Activated naive CD4-positive, alpha-beta T cell treated with anti-CD3 and anti-CD28 coated beads, Interleukin-2, amount 10 ng/mL, durations not matched to agents 7 days and 5 days (primary cell): ENCODE results near the gene LPGAT1.

Source experiments
- CTCF ChIA-PET: fragments of 350-600 bp; sonication (Branson Sonifier 250); formaldehyde crosslinking; loops from one replicate; lab custom pipeline; 2021; ENCODE audit warnings: antibody characterized with exemption; lab: Charles Lee
- DNase-seq: peaks from one replicate; pipeline ENCODE4 v3.0.0-alpha.2; 2020
- H3K27ac Mint-ChIP-seq: one replicate; pipeline ENCODE4 v1.8.0; 2021; ENCODE audit warnings: mild to moderate bottlenecking, moderate library complexity, mixed read lengths
- H3K27me3 Mint-ChIP-seq: one replicate; pipeline ENCODE4 v1.8.0; 2021; ENCODE audit warnings: mild to moderate bottlenecking, mixed read lengths
- H3K36me3 Mint-ChIP-seq: one replicate; pipeline ENCODE4 v1.8.0; 2021; ENCODE audit warnings: mixed read lengths
- H3K4me1 Mint-ChIP-seq: one replicate; pipeline ENCODE4 v1.8.0; 2021; ENCODE audit warnings: mixed read lengths
- H3K4me3 Mint-ChIP-seq: one replicate; pipeline ENCODE4 v1.8.0; 2021; ENCODE audit warnings: mild to moderate bottlenecking, moderate library complexity, mixed read lengths
- H3K9me3 Mint-ChIP-seq: one replicate; pipeline ENCODE4 v1.8.0; 2021; ENCODE audit warnings: mixed read lengths

Gene LPGAT1

DNA sequence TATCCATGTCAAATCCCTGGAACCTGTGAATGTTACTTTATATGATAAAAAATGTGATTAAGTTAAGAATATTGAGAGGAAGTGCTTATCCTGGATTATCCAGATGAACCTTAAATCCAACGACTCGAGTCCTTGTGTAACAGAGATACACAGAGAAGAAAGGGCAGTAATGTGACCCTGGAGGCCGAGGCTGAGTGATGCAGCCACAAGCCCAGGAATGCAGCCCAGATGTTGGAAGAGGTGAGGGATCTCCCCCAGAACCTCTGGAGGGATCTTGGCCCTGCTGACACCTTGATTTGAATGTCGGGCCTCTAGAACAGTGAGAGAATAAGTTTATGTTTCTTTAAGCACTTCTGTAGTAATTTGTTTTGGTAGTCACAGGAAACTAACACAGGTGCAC lies 18.0 kb downstream of the LPGAT1 start:
- Mint-ChIP-seq H3K36me3 (peaks cover 46% of the 10 kb centered on the region), H3K27me3 (no peaks in the 10 kb centered on the region), H3K4me3 (no peak overlapping the region), H3K4me1 (peaks cover 6% of the 10 kb centered on the region), H3K9me3 (no peaks in the 10 kb centered on the region), H3K27ac (no peak overlapping the region)
- CTCF ChIA-PET = no interaction called here
- no peak for DNase-seq

GRCh38 chr1:211811848-211812247 lies 18.7 kb downstream of the LPGAT1 start:
- CTCF ChIA-PET = no interaction called here
- H3K27ac Mint-ChIP-seq = no peak overlapping the region

DNA sequence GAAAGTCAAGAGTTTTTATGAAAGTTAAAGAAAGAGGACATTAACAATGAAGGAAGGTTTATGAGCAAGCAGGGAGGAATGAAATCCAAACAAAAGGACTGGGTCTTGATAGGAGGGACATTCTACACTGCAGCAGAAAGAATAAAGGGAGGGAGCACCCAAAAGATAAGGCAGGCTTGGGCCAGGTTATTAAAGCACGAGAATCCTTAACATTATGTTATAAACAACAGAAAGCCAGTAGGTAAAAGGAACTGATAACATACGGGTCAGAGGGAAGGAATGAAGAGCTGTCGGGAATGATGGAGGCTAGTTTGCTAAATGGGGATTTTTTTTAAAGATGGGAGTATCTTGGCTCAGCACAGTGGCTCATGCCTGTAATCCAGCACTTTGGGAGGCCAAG lies 19.4 kb downstream of the LPGAT1 start:
- no peak overlapping the region for H3K27ac Mint-ChIP-seq
- H3K36me3 Mint-ChIP-seq = peaks cover 59% of the 10 kb centered on the region
- no peaks in the 10 kb centered on the region for H3K9me3 Mint-ChIP-seq
- no peaks in the 10 kb centered on the region for H3K27me3 Mint-ChIP-seq
- H3K4me1 Mint-ChIP-seq = peaks cover 6% of the 10 kb centered on the region
- no peak overlapping the region for H3K4me3 Mint-ChIP-seq
- CTCF ChIA-PET = no interaction called here
- no peak for DNase-seq

More at GRCh38 chr1:211811848-211812247, 18.7 kb downstream of the LPGAT1 start:
- H3K4me3 Mint-ChIP-seq = no peak overlapping the region
- peaks cover 6% of the 10 kb centered on the region for H3K4me1 Mint-ChIP-seq
- H3K36me3 Mint-ChIP-seq = peaks cover 53% of the 10 kb centered on the region
- H3K9me3 Mint-ChIP-seq = no peaks in the 10 kb centered on the region
- DNase-seq = no peak
- H3K27me3 Mint-ChIP-seq = no peaks in the 10 kb centered on the region

GRCh38 chr1:211808475-211808874 lies 22.1 kb downstream of the LPGAT1 start:
- Mint-ChIP-seq H3K36me3 (peaks cover 73% of the 10 kb centered on the region), H3K4me3 (no peak overlapping the region), H3K27ac (no peak overlapping the region), H3K27me3 (no peaks in the 10 kb centered on the region), H3K9me3 (no peaks in the 10 kb centered on the region), H3K4me1 (peaks cover 4% of the 10 kb centered on the region)
- CTCF ChIA-PET = interaction anchor here (0.6 kb wide), 1 partner anchor 86 kb away, joined by 3 read pairs; no protein-coding TSS in a partner anchor
- DNase-seq = no peak

GRCh38 chr1:211804915-211805314 lies 25.6 kb downstream of the LPGAT1 start:
- no peak overlapping the region for H3K27ac Mint-ChIP-seq
- H3K4me1 Mint-ChIP-seq = no peaks in the 10 kb centered on the region
- no peak overlapping the region for H3K4me3 Mint-ChIP-seq
- no peak for DNase-seq
- peaks cover 73% of the 10 kb centered on the region for H3K36me3 Mint-ChIP-seq
- H3K9me3 Mint-ChIP-seq = peaks cover 14% of the 10 kb centered on the region
- H3K27me3 Mint-ChIP-seq = no peaks in the 10 kb centered on the region
- CTCF ChIA-PET = no interaction called here

DNA sequence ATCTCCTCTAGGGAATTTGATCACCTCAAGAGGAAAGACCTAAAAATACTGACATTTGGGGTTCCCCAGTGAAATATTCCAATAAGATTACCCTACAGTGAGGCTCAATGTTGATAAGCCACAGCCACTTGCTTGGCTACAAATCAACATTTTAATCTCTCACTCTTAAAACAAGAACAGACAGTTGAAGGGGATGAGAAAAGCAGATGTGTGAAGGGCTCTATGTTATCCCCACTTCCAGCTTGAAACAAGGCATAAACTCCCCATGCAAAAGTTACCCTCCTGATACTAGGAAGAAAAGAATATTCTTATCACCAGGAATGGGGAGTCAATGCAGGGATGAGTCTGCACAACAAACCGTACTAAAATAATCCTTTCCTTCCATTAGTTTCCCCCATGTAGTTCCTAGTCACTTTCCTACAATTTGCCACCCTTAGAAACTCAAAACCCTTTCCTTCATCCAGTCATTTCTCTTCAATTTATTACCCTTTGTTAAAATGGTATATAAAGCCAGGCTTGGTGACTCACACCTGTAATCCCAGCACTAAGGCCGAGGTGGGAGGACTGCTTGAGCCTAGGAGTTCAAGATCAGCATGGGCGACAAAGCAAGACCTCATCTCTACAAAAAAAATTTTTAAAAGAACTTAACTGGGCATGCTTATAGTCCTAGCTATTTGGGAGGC lies 29.5 kb downstream of the LPGAT1 start:
- Mint-ChIP-seq H3K27ac (no peak overlapping the region), H3K36me3 (peaks cover 52% of the 10 kb centered on the region), H3K4me1 (no peaks in the 10 kb centered on the region), H3K4me3 (no peak overlapping the region), H3K27me3 (no peaks in the 10 kb centered on the region), H3K9me3 (peaks cover 14% of the 10 kb centered on the region)
- no peak for DNase-seq
- CTCF ChIA-PET = no interaction called here

GRCh38 chr1:211797994-211798393 lies 32.6 kb downstream of the LPGAT1 start:
- H3K36me3 Mint-ChIP-seq = peaks cover 42% of the 10 kb centered on the region
- no peak for DNase-seq
- CTCF ChIA-PET = interaction anchor here (0.8 kb wide), 1 partner anchor 117 kb away, joined by 4 read pairs; no protein-coding TSS in a partner anchor

GRCh38 chr1:211791979-211792378 lies 38.6 kb downstream of the LPGAT1 start:
- CTCF ChIA-PET = no interaction called here
- no peaks in the 10 kb centered on the region for H3K9me3 Mint-ChIP-seq
- H3K4me1 Mint-ChIP-seq = no peaks in the 10 kb centered on the region
- H3K36me3 Mint-ChIP-seq = peaks cover 32% of the 10 kb centered on the region
- H3K4me3 Mint-ChIP-seq = no peak overlapping the region
- no peaks in the 10 kb centered on the region for H3K27me3 Mint-ChIP-seq
- no peak for DNase-seq
- H3K27ac Mint-ChIP-seq = no peak overlapping the region

More at GRCh38 chr1:211797994-211798393, 32.6 kb downstream of the LPGAT1 start:
- H3K9me3 Mint-ChIP-seq = peaks cover 11% of the 10 kb centered on the region
- no peak overlapping the region for H3K27ac Mint-ChIP-seq
- H3K27me3 Mint-ChIP-seq = no peaks in the 10 kb centered on the region
- H3K4me3 Mint-ChIP-seq = no peak overlapping the region
- no peaks in the 10 kb centered on the region for H3K4me1 Mint-ChIP-seq

DNA sequence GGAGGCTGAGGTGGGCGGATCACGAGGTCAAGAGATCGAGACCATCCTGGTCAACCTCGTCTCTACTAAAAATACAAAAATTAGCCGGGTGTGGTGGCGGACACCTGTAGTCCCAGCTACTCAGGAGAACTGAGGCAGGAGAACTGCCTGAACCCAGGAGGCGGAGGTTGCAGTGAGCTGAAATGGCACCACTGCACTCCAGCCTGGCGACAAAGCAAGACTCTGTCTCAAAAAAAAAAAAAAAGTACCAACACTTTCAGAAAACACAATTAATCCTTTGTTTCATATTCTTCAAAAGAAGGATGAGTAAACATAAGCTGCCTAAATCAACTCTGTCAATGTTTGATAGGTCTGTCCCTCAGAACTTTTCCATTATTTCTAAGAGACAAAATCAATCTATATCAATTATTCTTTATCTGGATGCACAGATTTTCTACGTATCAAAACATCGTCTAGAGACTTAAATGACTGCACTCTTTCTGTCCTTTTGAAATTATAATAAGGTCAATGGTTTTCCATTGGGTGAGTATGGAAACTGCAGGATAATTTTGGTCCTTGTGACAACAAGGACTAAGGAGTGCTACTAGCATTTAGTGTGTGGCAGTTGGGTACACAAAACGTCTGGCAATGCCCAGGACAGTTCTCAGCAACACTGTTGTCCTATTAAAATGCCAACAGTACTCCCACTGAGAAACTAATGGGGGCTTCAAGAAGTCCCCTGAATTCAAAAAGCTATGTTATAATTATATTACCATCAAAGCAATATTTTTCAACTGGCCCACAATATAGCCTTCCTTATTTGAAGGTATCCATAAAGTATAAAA lies 40.7 kb downstream of the LPGAT1 start:
- Mint-ChIP-seq H3K4me3 (no peak overlapping the region), H3K27me3 (no peaks in the 10 kb centered on the region), H3K27ac (no peak overlapping the region), H3K4me1 (no peaks in the 10 kb centered on the region), H3K36me3 (peaks cover 26% of the 10 kb centered on the region), H3K9me3 (no peaks in the 10 kb centered on the region)
- no peak for DNase-seq
- CTCF ChIA-PET = no interaction called here

GRCh38 chr1:211788626-211789025 lies 41.9 kb downstream of the LPGAT1 start:
- H3K4me1 Mint-ChIP-seq = peaks cover 4% of the 10 kb centered on the region
- DNase-seq = no peak
- CTCF ChIA-PET = no interaction called here
- H3K4me3 Mint-ChIP-seq = no peak overlapping the region
- no peaks in the 10 kb centered on the region for H3K27me3 Mint-ChIP-seq
- no peak overlapping the region for H3K27ac Mint-ChIP-seq
- peaks cover 26% of the 10 kb centered on the region for H3K36me3 Mint-ChIP-seq
- no peaks in the 10 kb centered on the region for H3K9me3 Mint-ChIP-seq

GRCh38 chr1:211783897-211784296 lies 46.7 kb downstream of the LPGAT1 start:
- Mint-ChIP-seq H3K36me3 (peaks cover 21% of the 10 kb centered on the region), H3K27me3 (no peaks in the 10 kb centered on the region), H3K27ac (no peak overlapping the region), H3K4me3 (no peak overlapping the region), H3K4me1 (peaks cover 4% of the 10 kb centered on the region), H3K9me3 (no peaks in the 10 kb centered on the region)
- CTCF ChIA-PET = interaction anchor here (0.7 to 1.3 kb wide), 2 partner anchors 86 to 615 kb away, joined by 3 read pairs; no protein-coding TSS in a partner anchor
- no peak for DNase-seq

DNA sequence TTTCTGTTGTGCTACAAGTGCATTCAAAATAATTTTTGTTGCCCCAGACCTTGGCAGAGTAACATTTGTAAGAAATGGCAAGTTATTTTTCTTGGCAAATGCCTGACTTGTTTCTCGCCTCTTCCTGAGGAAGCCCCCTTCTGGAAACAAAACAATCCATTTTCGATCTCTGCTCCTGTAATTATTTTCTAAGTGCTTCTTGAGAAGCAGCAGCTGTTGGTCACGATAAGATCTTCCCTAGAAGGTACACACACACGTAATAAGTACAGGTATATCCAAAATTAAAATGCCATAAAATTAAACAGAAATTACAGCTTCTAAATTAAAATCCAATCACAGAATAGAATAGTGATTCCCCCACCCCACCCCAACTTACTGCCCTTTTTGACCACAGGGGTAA lies 47.3 kb downstream of the LPGAT1 start:
- H3K4me1 Mint-ChIP-seq = peaks cover 4% of the 10 kb centered on the region
- no peaks in the 10 kb centered on the region for H3K9me3 Mint-ChIP-seq
- H3K27me3 Mint-ChIP-seq = no peaks in the 10 kb centered on the region
- H3K27ac Mint-ChIP-seq = no peak overlapping the region
- CTCF ChIA-PET = interaction anchor here (1.3 kb wide), 1 partner anchor 85 kb away, joined by 3 read pairs; no protein-coding TSS in a partner anchor
- H3K4me3 Mint-ChIP-seq = no peak overlapping the region
- H3K36me3 Mint-ChIP-seq = peaks cover 24% of the 10 kb centered on the region
- no peak for DNase-seq

DNA sequence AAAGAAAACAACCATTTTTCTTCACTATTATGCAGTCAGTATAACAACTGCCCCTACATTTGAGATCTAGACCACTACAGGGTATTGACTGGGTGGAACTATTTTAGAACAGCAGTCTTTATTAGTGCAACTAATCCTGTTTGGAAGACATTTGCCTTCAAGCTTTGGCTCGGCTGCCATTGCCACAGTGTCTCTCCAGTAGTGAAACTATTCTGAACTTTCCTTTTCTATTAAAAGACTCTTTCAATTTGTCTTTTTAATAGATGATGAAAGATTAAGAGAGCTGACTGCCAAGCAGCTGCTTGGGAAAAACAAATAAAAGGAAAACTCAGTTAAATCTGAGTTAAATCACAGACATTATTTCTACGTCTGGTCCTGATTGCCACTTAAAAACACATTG lies 49.3 kb downstream of the LPGAT1 start:
- Mint-ChIP-seq H3K27ac (no peak overlapping the region), H3K27me3 (no peaks in the 10 kb centered on the region), H3K9me3 (no peaks in the 10 kb centered on the region), H3K36me3 (peaks cover 35% of the 10 kb centered on the region), H3K4me1 (peaks cover 4% of the 10 kb centered on the region), H3K4me3 (no peak overlapping the region)
- no peak for DNase-seq
- CTCF ChIA-PET = no interaction called here

DNA sequence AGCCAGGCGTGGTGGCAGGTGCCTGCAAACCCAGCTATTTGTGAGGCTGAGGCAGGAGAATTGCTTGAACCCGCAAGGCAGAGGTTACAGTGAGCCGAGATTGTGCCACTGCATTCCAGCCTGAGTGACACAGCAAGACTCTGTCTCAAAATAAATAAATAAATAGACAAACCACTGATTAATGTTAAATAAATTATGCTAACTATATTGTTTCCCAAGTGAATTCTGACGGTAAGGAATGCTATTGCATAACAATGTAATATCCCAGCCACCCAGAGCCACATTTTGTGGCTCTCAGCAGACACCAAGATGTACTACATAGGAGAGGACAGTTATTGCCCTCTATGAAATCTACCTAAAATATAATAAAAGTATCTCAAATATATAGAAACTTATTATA lies 55.4 kb downstream of the LPGAT1 start:
- no peak overlapping the region for H3K27ac Mint-ChIP-seq
- H3K4me1 Mint-ChIP-seq = no peaks in the 10 kb centered on the region
- H3K27me3 Mint-ChIP-seq = no peaks in the 10 kb centered on the region
- CTCF ChIA-PET = interaction anchor here (0.6 kb wide), 1 partner anchor 35 kb away, joined by 3 read pairs; no protein-coding TSS in a partner anchor
- H3K36me3 Mint-ChIP-seq = peaks cover 25% of the 10 kb centered on the region
- DNase-seq = no peak
- H3K9me3 Mint-ChIP-seq = no peaks in the 10 kb centered on the region
- no peak overlapping the region for H3K4me3 Mint-ChIP-seq
